GM12873 (cell line): ENCODE results near the gene IFNGR2.
A peak's percentile ranks its signal among the peaks of the same experiment; 100 is the strongest.

ENCODE experiments used
- CTCF ChIP-seq: IDR thresholded peaks from 2 replicates; pipeline ENCODE4 v1.5.1; 2012; ENCODE audit warnings: low read depth, mild to moderate bottlenecking, moderate library complexity, low read length, control low read depth; ENCODE audit not compliant: insufficient read depth; ENCODE audit errors: missing control alignments

The IFNGR2 gene

GRCh38 chr21:33380483-33380998 is 22.7 kb upstream of the IFNGR2 start:
- no peak for TF ChIP-seq CTCF

GRCh38 chr21:33383056-33383888 is 19.9 kb upstream of the IFNGR2 start:
- TF ChIP-seq CTCF = no peak

- no peak for TF ChIP-seq CTCF
These were observed 18.3 kb upstream of the IFNGR2 start for GRCh38 chr21:33384841-33385331.

GRCh38 chr21:33386222-33386784 is 16.9 kb upstream of the IFNGR2 start:
- TF ChIP-seq CTCF = peak; percentile 42

GRCh38 chr21:33387294-33387693 is 15.9 kb upstream of the IFNGR2 start:
- TF ChIP-seq CTCF = no peak

- no peak for TF ChIP-seq CTCF
These were observed 15.0 kb upstream of the IFNGR2 start for GRCh38 chr21:33388188-33388587.

GRCh38 chr21:33390479-33390878 is 12.7 kb upstream of the IFNGR2 start:
- TF ChIP-seq CTCF = no peak
